K562 (cell line): ENCODE measurements around the gene COL21A1. TPM values are rescaled to one million over a fixed set of nuclear protein-coding genes. Genes with fewer than 3 reads are reported as not detected.

Experiments
- ATAC-seq: fragments of 200-7000 bp; cut with Tn5 transposase; 3 replicates; pipeline ENCODE4 v1.9.1; 2020; ENCODE audit warnings: moderate library complexity
- BruUV-seq: library from RNA; stranded (reverse); fragments of 400-500 nt; replicated peaks from 2 replicates; lab custom pipeline; 2021; lab: Mats Ljungman, UMichigan
- CTCF ChIA-PET: fragments of 300-600 bp; formaldehyde crosslinking; extraction: SDS; loops from one replicate; lab custom pipeline; 2021; ENCODE audit warnings: low intra/inter-chr PET ratio; lab: Yijun Ruan, JAX
- POLR2A ChIA-PET: fragments of 300-600, 350-650 bp; sonication (Branson Sonifier 250); formaldehyde crosslinking; extraction: SDS; loops from one replicate; lab custom pipeline; 2021; ENCODE audit warnings: antibody characterized with exemption, inconsistent platforms; lab: Yijun Ruan, JAX
- DNase-seq, 4 experiments: peaks; one replicate each; pipeline versions ENCODE4 v3.0.0 to v3.0.0-alpha.2; 2011 to 2018; ENCODE audit warnings: low spot score in 3 of 4, mixed read lengths in 3 of 4; ENCODE audit errors: extremely low read depth in 1 of 4
- FAIRE-seq: peaks from 2 replicates; lab custom pipeline; 2011; peaks lifted over from hg19 to GRCh38; lab: Jason Lieb, UNC
- H2AFZ ChIP-seq: 2 replicates; pipeline ENCODE4 v1.6.0; 2011; ENCODE audit warnings: low read depth, low read length, control low read depth, inconsistent platforms
- H3K27ac ChIP-seq: fragments of 200-600 bp; 3 replicates; pipeline ENCODE4 v1.8.0; 2011; ENCODE audit warnings: low read depth, mild to moderate bottlenecking, control low read depth, inconsistent platforms, low read length, moderate library complexity, mixed read lengths; ENCODE audit errors: extremely low read depth
- H3K27me3 ChIP-seq, 2 experiments: fragments of 300-600 bp in 1 of 2; 2 replicates in 1 of 2; 3 replicates in 1 of 2; pipeline versions ENCODE4 v1.6.0 to v1.8.0; 2011; ENCODE audit warnings: inconsistent platforms in 2 of 2, low read length in 2 of 2, mild to moderate bottlenecking in 1 of 2, mixed read lengths in 1 of 2, moderate library complexity in 1 of 2; ENCODE audit not compliant: control insufficient read depth in 2 of 2, insufficient read depth in 2 of 2
- H3K36me3 ChIP-seq: fragments of 300-600 bp; 3 replicates; pipeline ENCODE4 v1.8.0; 2011; ENCODE audit warnings: mild to moderate bottlenecking, low read length, inconsistent platforms; ENCODE audit not compliant: control insufficient read depth, insufficient read depth
- H3K4me1 ChIP-seq, 2 experiments: fragments of 200-600 bp in 1 of 2; replicated peaks in 1 of 2; 2 replicates in 1 of 2; 3 replicates in 1 of 2; pipeline versions ENCODE4 v1.5.1 to v1.8.0; 2011; ENCODE audit warnings: inconsistent platforms in 2 of 2, low read length in 2 of 2, mild to moderate bottlenecking in 1 of 2, mixed read lengths in 1 of 2, moderate library complexity in 1 of 2; ENCODE audit not compliant: control insufficient read depth in 2 of 2, insufficient read depth in 2 of 2
- H3K4me2 ChIP-seq: 2 replicates; pipeline ENCODE4 v1.6.1; 2011; ENCODE audit warnings: low read length, control low read depth, inconsistent platforms, mixed read lengths; ENCODE audit not compliant: insufficient read depth
- H3K4me3 ChIP-seq: fragments of 200-600 bp; sonication (generic), shearing (Covaris generic); 2 replicates; pipeline ENCODE4 v1.5.1; 2016; ENCODE audit warnings: control low read depth, inconsistent platforms
- H3K79me2 ChIP-seq: fragments of 200-600 bp; 3 replicates; pipeline ENCODE4 v1.8.0; 2011; ENCODE audit warnings: low read length, inconsistent platforms; ENCODE audit not compliant: control insufficient read depth, insufficient read depth
- H3K9ac ChIP-seq, 2 experiments: 2 replicates each; pipeline versions ENCODE4 v1.6.0 to v1.6.1; 2011; ENCODE audit warnings: low read depth in 2 of 2, low read length in 2 of 2, control low read depth in 1 of 2, inconsistent platforms in 1 of 2, mild to moderate bottlenecking in 1 of 2, mixed read lengths in 1 of 2; ENCODE audit not compliant: insufficient read depth in 1 of 2
- H3K9me1 ChIP-seq: one replicate; pipeline ENCODE4 v1.6.0; 2011; ENCODE audit warnings: inconsistent platforms, mild to moderate bottlenecking, low read length, moderate library complexity; ENCODE audit not compliant: control insufficient read depth, insufficient read depth
- H3K9me3 ChIP-seq: replicated peaks from 2 replicates; pipeline ENCODE4 v1.5.1; 2011; ENCODE audit warnings: low read depth, low read length, inconsistent platforms; ENCODE audit not compliant: control insufficient read depth, insufficient read depth
- H4K20me1 ChIP-seq: replicated peaks from 2 replicates; pipeline ENCODE4 v1.6.1; 2011; ENCODE audit warnings: low read length, inconsistent platforms, mixed read lengths; ENCODE audit not compliant: control insufficient read depth, insufficient read depth
- ATF1 ChIP-seq, 2 experiments: fragments of 450-650 bp in 1 of 2; IDR thresholded peaks; 2 replicates each; pipeline ENCODE4 v1.6.1; 2016; ENCODE audit warnings: missing compliant biosample characterization in 1 of 2, missing genetic modification characterization in 1 of 2
- BRCA1 ChIP-seq, 2 experiments: fragments of 450-650 bp in 1 of 2; sonication (generic) in 1 of 2; formaldehyde crosslinking in 1 of 2; IDR thresholded peaks; 2 replicates each; pipeline versions ENCODE4 v1.5.0 to v1.6.1; 2017 to 2020; ENCODE audit warnings: mild to moderate bottlenecking in 1 of 2, missing genetic modification reagents in 1 of 2
- ESRRA ChIP-seq: fragments of 450-650 bp; IDR thresholded peaks from 2 replicates; pipeline ENCODE4 v1.6.1; 2014; ENCODE audit warnings: low read depth, mild to moderate bottlenecking, moderate library complexity, borderline replicate concordance
- L3MBTL2 ChIP-seq: fragments of 450-650 bp; IDR thresholded peaks from 2 replicates; pipeline ENCODE4 v1.6.1; 2016; ENCODE audit warnings: mild to moderate bottlenecking, moderate library complexity
- RBFOX2 ChIP-seq: fragments of 200-400 bp; formaldehyde crosslinking; IDR thresholded peaks from 2 replicates; pipeline ENCODE4 v1.6.1; 2017; ENCODE audit warnings: low read depth, mild to moderate bottlenecking, low read length, moderate library complexity
- RFX1 ChIP-seq: fragments of 450-650 bp; IDR thresholded peaks from 2 replicates; pipeline ENCODE4 v1.6.1; 2016; ENCODE audit warnings: mild to moderate bottlenecking, moderate library complexity
- STAT5B ChIP-seq: fragments of 250-450 bp; sonication (Bioruptor Pico); IDR thresholded peaks from 2 replicates; pipeline ENCODE4 v1.8.0; 2021; ENCODE audit warnings: mild to moderate bottlenecking, inconsistent platforms
- TAF15 ChIP-seq: fragments of 200-400 bp; formaldehyde crosslinking; IDR thresholded peaks from 2 replicates; pipeline ENCODE4 v1.6.1; 2017; ENCODE audit warnings: mild to moderate bottlenecking, low read depth, low read length, moderate library complexity
- ZNF174 ChIP-seq: fragments of 250-450 bp; sonication (Bioruptor Pico); IDR thresholded peaks from 2 replicates; pipeline ENCODE4 v1.4.0; 2020; ENCODE audit warnings: mild to moderate bottlenecking
- ZNF57 ChIP-seq: fragments of 450-650 bp; formaldehyde crosslinking; IDR thresholded peaks from 2 replicates; pipeline ENCODE4 v1.4.0; 2020; ENCODE audit warnings: mild to moderate bottlenecking, moderate library complexity
- WGBS: fragments of 100-300 bp; shearing (Covaris generic); methylation state at CpG from one replicate; pipeline ENCODE4 v1.1.6; 2016; ENCODE audit warnings: low coverage, mixed read lengths; ENCODE audit not compliant: insufficient coverage; ENCODE audit errors: missing lambda C conversion rate; 5-methylcytosine and 5-hydroxymethylcytosine counted together
- in situ Hi-C: fragments of 300-500 bp; cut with MboI; formaldehyde crosslinking; loops from 4 replicates; pipeline ENCODE4 v1.15.0; 2018; ENCODE audit warnings: inconsistent platforms, mixed read lengths
- intact Hi-C: fragments of 100-400 bp; cut with micrococcal nuclease; formaldehyde crosslinking; loops from 2 replicates; pipeline ENCODE4 v1.14.2; 2022
- polyA plus RNA-seq, 8 experiments: library from polyadenylated mRNA; depleted of rRNA in 4 of 8; stranded (reverse) in 5 of 8; unstranded in 3 of 8; fragments of >200 nt; fragmentation: Nextera tagmentation in 2 of 8; fragmentation: Illumina TruSeq in 1 of 8; extraction: Ambion mirVana in 2 of 8; extraction: Trizol in 1 of 8; gene quantifications; 2 replicates each; pipeline versions ENCODE4 v1.2.1 to v1.2.3, GENCODE V29; 2011 to 2014; ENCODE audit warnings: inconsistent platforms in 1 of 8, missing spikeins in 1 of 8
- total RNA-seq, 7 experiments: library from RNA; depleted of rRNA in 6 of 7; stranded (reverse); fragments of >200 nt in 6 of 7; fragmentation: Illumina TruSeq in 2 of 7; extraction: Trizol in 2 of 7; gene quantifications; 2 replicates each; pipeline versions ENCODE4 v1.2.1 to v1.2.3, GENCODE V29; 2011 to 2021; ENCODE audit warnings: low replicate concordance in 1 of 7
- TF ChIP-seq, protein P1 (sequence below): fragments of 250-450 bp; sonication (Bioruptor Pico); IDR thresholded peaks from 2 replicates; pipeline ENCODE4 v1.5.0; 2021
- TF ChIP-seq, protein P2 (sequence below): fragments of 250-450 bp; sonication (Bioruptor Pico); IDR thresholded peaks from 2 replicates; pipeline ENCODE4 v1.4.0; 2020
- TF ChIP-seq, protein P3 (sequence below), 3 experiments: IDR thresholded peaks in 2 of 3; conservative IDR thresholded peaks in 1 of 3; 2 replicates each; pipeline ENCODE4 v1.5.1; 2011 to 2012; ENCODE audit warnings: low read length in 3 of 3, mild to moderate bottlenecking in 3 of 3, control low read depth in 2 of 3, improper control_type of control experiment in 1 of 3, inconsistent platforms in 1 of 3, low read depth in 1 of 3, mixed read lengths in 1 of 3, moderate library complexity in 1 of 3; ENCODE audit not compliant: insufficient read depth in 2 of 3

Gene COL21A1
- total and polyA plus RNA-seq, 9 of the 15 experiments (the other 6 are each of a cell fraction or from before 2014, with no cell fraction given) = 0.03 to 0.76 (median 0.25) TPM

DNA sequence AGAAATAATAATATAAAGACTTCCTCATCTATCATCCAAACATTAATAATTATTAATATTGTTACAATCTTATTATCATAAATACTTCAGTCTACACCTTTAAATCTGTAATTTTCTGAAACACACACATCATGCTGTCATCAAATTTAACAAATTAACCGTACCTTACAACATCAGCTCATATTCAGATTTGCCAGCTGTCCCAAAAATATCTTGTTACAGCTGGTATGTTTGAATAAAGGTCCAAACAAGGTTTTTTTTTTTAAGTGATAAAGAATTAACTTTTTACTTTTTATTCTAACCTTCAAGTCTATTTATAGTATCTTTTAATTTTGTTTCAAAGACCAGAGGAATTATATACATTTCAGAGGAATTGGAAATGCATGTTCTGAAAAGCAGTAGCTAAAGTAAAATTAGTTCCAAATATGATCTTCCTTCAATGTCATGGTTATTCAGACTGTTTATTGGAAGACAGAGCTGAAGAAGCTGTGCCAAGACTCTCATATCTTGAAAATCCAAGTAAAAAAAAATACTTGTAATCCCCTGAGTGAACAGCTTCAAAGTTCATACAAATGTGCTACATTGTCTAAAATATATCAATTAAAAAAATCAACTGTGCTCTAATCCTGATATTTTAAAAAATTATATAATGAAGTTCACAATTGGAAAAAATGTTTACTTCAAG lies 210.3 kb downstream of the COL21A1 start:
- Histone ChIP-seq H3K9me3 (0 out of 2 replicates have a peak, but pooled peaks cover 1% of the 10 kb centered on the region), H3K27ac (no peak overlapping the region), H4K20me1 (no peaks in the 10 kb centered on the region), H3K27me3 (no peaks in the 10 kb centered on the region), H3K4me3 (no peak overlapping the region), H2AFZ (no peak overlapping the region), H3K4me1 (no peaks in the 10 kb centered on the region), H3K4me2 (no peak overlapping the region), H3K36me3 (no peaks in the 10 kb centered on the region), H3K9me1 (no peaks in the 10 kb centered on the region), H3K79me2 (no peaks in the 10 kb centered on the region), H3K9ac (no peak overlapping the region)
- 0% methylated on average over 1 of the region's 1 CpG for WGBS
- FAIRE-seq (no peak), ATAC-seq (no peak), DNase-seq (no peak)
- intact Hi-C loops = no loop called here
- in situ Hi-C loops = no loop called here
- ChIA-PET CTCF (no interaction called here), POLR2A (no interaction called here)
- no TSS peak for BruUV-seq
- TF ChIP-seq, protein P1, sequence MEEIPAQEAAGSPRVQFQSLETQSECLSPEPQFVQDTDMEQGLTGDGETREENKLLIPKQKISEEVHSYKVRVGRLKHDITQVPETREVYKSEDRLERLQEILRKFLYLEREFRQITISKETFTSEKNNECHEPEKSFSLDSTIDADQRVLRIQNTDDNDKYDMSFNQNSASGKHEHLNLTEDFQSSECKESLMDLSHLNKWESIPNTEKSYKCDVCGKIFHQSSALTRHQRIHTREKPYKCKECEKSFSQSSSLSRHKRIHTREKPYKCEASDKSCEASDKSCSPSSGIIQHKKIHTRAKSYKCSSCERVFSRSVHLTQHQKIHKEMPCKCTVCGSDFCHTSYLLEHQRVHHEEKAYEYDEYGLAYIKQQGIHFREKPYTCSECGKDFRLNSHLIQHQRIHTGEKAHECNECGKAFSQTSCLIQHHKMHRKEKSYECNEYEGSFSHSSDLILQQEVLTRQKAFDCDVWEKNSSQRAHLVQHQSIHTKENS (CRISPR knock-in tag) = no peak
- no peak for TF ChIP-seq RFX1
- no peak for TF ChIP-seq STAT5B (CRISPR knock-in tag)
- TF ChIP-seq, protein P2, sequence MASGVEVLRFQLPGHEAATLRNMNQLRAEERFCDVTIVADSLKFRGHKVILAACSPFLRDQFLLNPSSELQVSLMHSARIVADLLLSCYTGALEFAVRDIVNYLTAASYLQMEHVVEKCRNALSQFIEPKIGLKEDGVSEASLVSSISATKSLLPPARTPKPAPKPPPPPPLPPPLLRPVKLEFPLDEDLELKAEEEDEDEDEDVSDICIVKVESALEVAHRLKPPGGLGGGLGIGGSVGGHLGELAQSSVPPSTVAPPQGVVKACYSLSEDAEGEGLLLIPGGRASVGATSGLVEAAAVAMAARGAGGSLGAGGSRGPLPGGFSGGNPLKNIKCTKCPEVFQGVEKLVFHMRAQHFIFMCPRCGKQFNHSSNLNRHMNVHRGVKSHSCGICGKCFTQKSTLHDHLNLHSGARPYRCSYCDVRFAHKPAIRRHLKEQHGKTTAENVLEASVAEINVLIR (CRISPR knock-in tag) = no peak
- no peak for TF ChIP-seq BRCA1 (IDR thresholded peaks at IDR 0.05)
- TF ChIP-seq BRCA1 (CRISPR knock-in tag; IDR thresholded peaks at IDR 0.05) = no peak
- no peak for TF ChIP-seq ESRRA
- no peak for TF ChIP-seq RBFOX2
- no peak for TF ChIP-seq ATF1 (CRISPR knock-in tag; IDR thresholded peaks at IDR 0.05)
- no peak for TF ChIP-seq ATF1 (tag; IDR thresholded peaks at IDR 0.05)
- no peak for TF ChIP-seq TAF15
- no peak for TF ChIP-seq L3MBTL2
- TF ChIP-seq, protein P3, sequence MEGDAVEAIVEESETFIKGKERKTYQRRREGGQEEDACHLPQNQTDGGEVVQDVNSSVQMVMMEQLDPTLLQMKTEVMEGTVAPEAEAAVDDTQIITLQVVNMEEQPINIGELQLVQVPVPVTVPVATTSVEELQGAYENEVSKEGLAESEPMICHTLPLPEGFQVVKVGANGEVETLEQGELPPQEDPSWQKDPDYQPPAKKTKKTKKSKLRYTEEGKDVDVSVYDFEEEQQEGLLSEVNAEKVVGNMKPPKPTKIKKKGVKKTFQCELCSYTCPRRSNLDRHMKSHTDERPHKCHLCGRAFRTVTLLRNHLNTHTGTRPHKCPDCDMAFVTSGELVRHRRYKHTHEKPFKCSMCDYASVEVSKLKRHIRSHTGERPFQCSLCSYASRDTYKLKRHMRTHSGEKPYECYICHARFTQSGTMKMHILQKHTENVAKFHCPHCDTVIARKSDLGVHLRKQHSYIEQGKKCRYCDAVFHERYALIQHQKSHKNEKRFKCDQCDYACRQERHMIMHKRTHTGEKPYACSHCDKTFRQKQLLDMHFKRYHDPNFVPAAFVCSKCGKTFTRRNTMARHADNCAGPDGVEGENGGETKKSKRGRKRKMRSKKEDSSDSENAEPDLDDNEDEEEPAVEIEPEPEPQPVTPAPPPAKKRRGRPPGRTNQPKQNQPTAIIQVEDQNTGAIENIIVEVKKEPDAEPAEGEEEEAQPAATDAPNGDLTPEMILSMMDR (IDR thresholded peaks at IDR 0.05 in 2 of 3, conservative IDR thresholded peaks at IDR 0.05 in 1 of 3; ENCODE audit: insufficient read depth in 2 of 3, low read depth in 1 of 3, low read length in 3 of 3) = no peak
- TF ChIP-seq ZNF174 (CRISPR knock-in tag) = no peak
- TF ChIP-seq ZNF57 (CRISPR knock-in tag) = no peak
